Breast epithelium (tissue), 3 donors: Measurements from ENCODE around the gene TRIB2.

Experiments
- CTCF ChIP-seq, 3 donors: fragments of 450-650 bp; IDR thresholded peaks; one replicate each; pipeline ENCODE4 v1.5.1; 2016 to 2017; ENCODE audit warnings: antibody characterized with exemption in 3 of 3, mild to moderate bottlenecking in 3 of 3, moderate library complexity in 3 of 3
- POLR2A ChIP-seq: fragments of 450-650 bp; IDR thresholded peaks from one replicate; pipeline ENCODE4 v1.6.1; 2016; ENCODE audit warnings: antibody characterized with exemption, mild to moderate bottlenecking, moderate library complexity
- POLR2AphosphoS5 ChIP-seq, 3 donors: sonication (generic); formaldehyde crosslinking; IDR thresholded peaks; one replicate each; pipeline ENCODE4 v1.6.1; 2017; ENCODE audit warnings: antibody characterized with exemption in 3 of 3

GRCh38 chr2:12675352-12675795 is 41.4 kb upstream of the TRIB2 start:
- TF ChIP-seq CTCF (IDR thresholded peaks at IDR 0.05) (no peak), POLR2AphosphoS5 (IDR thresholded peaks at IDR 0.05) (no peak), POLR2A (no peak)
